ENCODE measurements around the gene REXO4. TPM values are rescaled to one million over a fixed set of nuclear protein-coding genes. Genes with fewer than 3 reads are reported as not detected.

The REXO4 gene
- total and polyA plus RNA-seq, 2 of the 4 experiments (the other 2 are of a cell fraction), result 16.1 to 21.8 TPM

DNA sequence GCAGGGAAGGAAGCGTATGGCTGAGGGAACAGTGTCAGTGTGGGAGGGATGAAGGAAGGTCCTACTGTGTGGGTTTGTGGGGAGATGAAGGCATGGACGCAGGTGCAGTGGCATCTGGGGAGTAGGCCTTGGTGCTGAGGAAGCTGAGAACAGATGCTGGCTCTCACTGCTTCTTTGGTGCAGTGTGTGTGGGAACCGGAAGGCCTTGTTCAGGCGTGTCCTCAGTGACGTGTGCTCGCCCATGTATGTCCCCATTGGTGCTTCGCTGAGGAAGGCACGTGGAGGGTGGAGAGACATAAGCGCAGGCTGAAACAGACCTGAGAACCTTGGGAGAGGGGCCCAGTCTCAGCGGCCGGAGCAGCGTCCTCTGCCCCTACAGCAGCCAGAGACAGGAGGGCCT lies 23.1 kb upstream of the REXO4 start:
- Histone ChIP-seq H3K56ac (ENCODE audit: extremely low read depth, insufficient read depth, low read length) (no peak overlapping the region), H3K9ac (ENCODE audit: low read depth, low read length) (no peak overlapping the region), H2BK15ac (ENCODE audit: low read depth, low read length) (no peak overlapping the region), H3K4me3 (ENCODE audit: insufficient read depth, low read depth, low read length) (no peak overlapping the region), H3K27me3 (ENCODE audit: control insufficient read depth, insufficient read depth, low read length) (peaks cover 12% of the 10 kb centered on the region), H3K4me2 (ENCODE audit: low read depth, low read length) (no peak overlapping the region), H4K5ac (ENCODE audit: low read depth, low read length) (no peak overlapping the region), H3K27ac (ENCODE audit: insufficient read depth, low read length) (no peak overlapping the region), H3K79me1 (ENCODE audit: low read depth in 1 of 2, low read length in 2 of 2) (no peaks in the 10 kb centered on the region), H3K4ac (ENCODE audit: low read depth, low read length) (no peak overlapping the region), H4K91ac (ENCODE audit: insufficient read depth, low read depth, low read length) (no peak overlapping the region), H2AK9ac (replicated peaks; ENCODE audit: low read depth, low read length, poor library complexity) (peak overlapping the region; percentile 28), H3K36me3 (ENCODE audit: control insufficient read depth, insufficient read depth, low read length) (no peaks in the 10 kb centered on the region), H3K9me3 (ENCODE audit: control insufficient read depth, insufficient read depth, low read length) (no peaks in the 10 kb centered on the region), H2AFZ (replicated peaks; ENCODE audit: low read length, poor library complexity) (no peak overlapping the region), H2BK20ac (ENCODE audit: low read depth, low read length) (no peak overlapping the region), H4K20me1 (ENCODE audit: insufficient read depth, low read length) (no peaks in the 10 kb centered on the region), H2BK120ac (ENCODE audit: low read depth, low read length) (no peak overlapping the region), H3K14ac (replicated peaks; ENCODE audit: low read depth, low read length) (no peak overlapping the region), H3K4me1 (ENCODE audit: control insufficient read depth, insufficient read depth, low read length) (no peaks in the 10 kb centered on the region), H3K9me1 (ENCODE audit: insufficient read depth, low read length) (no peaks in the 10 kb centered on the region), H2BK5ac (ENCODE audit: low read depth, low read length, poor library complexity, severe bottlenecking) (no peak overlapping the region), H4K8ac (ENCODE audit: low read depth in 2 of 2, low read length in 2 of 2) (no peak overlapping the region), H3K18ac (ENCODE audit: low read depth, low read length) (no peak overlapping the region), H3K23ac (ENCODE audit: low read depth, low read length) (no peak overlapping the region), H2AK5ac (ENCODE audit: low read depth, low read length) (no peak overlapping the region)
- in situ Hi-C loops (cut with MboI; ENCODE audit: low sequenced_read_pairs), result no loop called here
- ChIA-PET POLR2A (ENCODE audit: unreplicated experiment) (no interaction called here), CTCF (no interaction called here)
- intact Hi-C loops (cut with micrococcal nuclease), result no loop called here
- ATAC-seq (ENCODE audit: low read depth), result no peak
- DNase-seq, result no peak
- BruUV-seq (replicated peaks), result no TSS peak
- 85% methylated on average over 8 of the region's 12 CpGs; no CpG with 5 or more reads in 1 of the 2 experiments for WGBS, 2 experiments (ENCODE audit: extremely low coverage in 2 of 2, insufficient read length in 1 of 2)
- dilution Hi-C loops (cut with HindIII; ENCODE audit: low sequenced_read_pairs, unreplicated experiment), result no loop called here
- no peak for TF ChIP-seq RCOR1 (IDR thresholded peaks at IDR 0.05; ENCODE audit: insufficient replicate concordance, low read length)
- TF ChIP-seq CEBPB (IDR thresholded peaks at IDR 0.05; ENCODE audit: low read depth, low read length), result no peak
- TF ChIP-seq FOS (IDR thresholded peaks at IDR 0.05; ENCODE audit: low read depth, low read length), result no peak
- no peak for TF ChIP-seq CTCF (conservative IDR thresholded peaks at IDR 0.05; ENCODE audit: low read depth, low read length)
